GM12878 (cell line): ENCODE measurements around the gene CACNG5. TPM values are rescaled to one million over a fixed set of nuclear protein-coding genes. Genes with fewer than 3 reads are reported as not detected.

Experiments
- ATAC-seq: fragments of 200-7000 bp; cut with Tn5 transposase; 3 replicates; pipeline ENCODE4 v1.9.1; 2020; ENCODE audit warnings: mild to moderate bottlenecking, moderate library complexity
- BruUV-seq: library from RNA; stranded (reverse); fragments of 400-500 nt; replicated peaks from 2 replicates; lab custom pipeline; 2021; lab: Mats Ljungman, UMichigan
- CTCF ChIA-PET: fragments of 300-600 bp; sonication (Branson Sonifier 250); formaldehyde crosslinking; extraction: SDS; loops from one replicate; lab custom pipeline; 2021; ENCODE audit warnings: inconsistent platforms; lab: Yijun Ruan, JAX
- POLR2A ChIA-PET: fragments of 350-600 bp; formaldehyde crosslinking; extraction: SDS; loops from one replicate; lab custom pipeline; 2021; ENCODE audit warnings: inconsistent platforms; lab: Charles Lee
- RAD21 ChIA-PET: fragments of 300-600 bp; sonication (Branson Sonifier 250); formaldehyde crosslinking; loops from one replicate; lab custom pipeline; 2023; ENCODE audit warnings: antibody characterized with exemption; ENCODE audit not compliant: unreplicated experiment; lab: Charles Lee
- SMC1A ChIA-PET: fragments of 300-600 bp; sonication (Branson Sonifier 250); formaldehyde crosslinking; loops from one replicate; lab custom pipeline; 2023; ENCODE audit not compliant: unreplicated experiment, uncharacterized antibody; lab: Charles Lee
- DNase-seq: peaks from one replicate; pipeline ENCODE4 v3.0.0-alpha.2; 2011; ENCODE audit warnings: low read depth, low spot score
- FAIRE-seq: peaks from 3 replicates; lab custom pipeline; 2011; peaks lifted over from hg19 to GRCh38; lab: Jason Lieb, UNC
- H2AFZ ChIP-seq: 2 replicates; pipeline ENCODE4 v1.6.0; 2011; ENCODE audit warnings: low read depth, low read length, control low read depth; ENCODE audit not compliant: control insufficient read depth
- H3K27ac ChIP-seq: 2 replicates; pipeline ENCODE4 v1.5.1; 2011; ENCODE audit warnings: control low read depth; ENCODE audit not compliant: control insufficient read depth, insufficient read depth
- H3K27me3 ChIP-seq, 2 experiments: replicated peaks in 1 of 2; 2 replicates each; pipeline versions ENCODE4 v1.6.0 to v1.6.1; 2011; ENCODE audit warnings: low read length in 1 of 2; ENCODE audit not compliant: control insufficient read depth in 2 of 2, insufficient read depth in 2 of 2
- H3K36me3 ChIP-seq, 2 experiments: 2 replicates each; pipeline ENCODE4 v1.5.1; 2011; ENCODE audit warnings: low read length in 1 of 2; ENCODE audit not compliant: control insufficient read depth in 2 of 2, insufficient read depth in 2 of 2
- H3K4me1 ChIP-seq: 2 replicates; pipeline ENCODE4 v1.6.1; 2011; ENCODE audit warnings: mild to moderate bottlenecking, low read length, moderate library complexity, mixed read lengths; ENCODE audit not compliant: control insufficient read depth, insufficient read depth
- H3K4me2 ChIP-seq: 2 replicates; pipeline ENCODE4 v1.6.0; 2011; ENCODE audit warnings: control low read depth; ENCODE audit not compliant: control insufficient read depth, insufficient read depth
- H3K4me3 ChIP-seq: fragments of 200-600 bp; sonication (generic); 2 replicates; pipeline ENCODE4 v1.5.1; 2016
- H3K79me2 ChIP-seq: 2 replicates; pipeline ENCODE4 v1.6.0; 2011; ENCODE audit warnings: low read length; ENCODE audit not compliant: control insufficient read depth, insufficient read depth
- H3K9ac ChIP-seq: 2 replicates; pipeline ENCODE4 v1.8.0; 2011; ENCODE audit warnings: low read length, control low read depth, mixed read lengths; ENCODE audit not compliant: control insufficient read depth, insufficient read depth
- H3K9me3 ChIP-seq: replicated peaks from 3 replicates; pipeline ENCODE4 v1.5.1; 2011; ENCODE audit warnings: mild to moderate bottlenecking, low read length; ENCODE audit not compliant: control insufficient read depth, insufficient read depth
- H4K20me1 ChIP-seq: 2 replicates; pipeline ENCODE4 v1.6.0; 2011; ENCODE audit not compliant: control insufficient read depth, insufficient read depth
- BACH1 ChIP-seq: fragments of 450-650 bp; IDR thresholded peaks from 2 replicates; pipeline ENCODE4 v1.6.1; 2017; ENCODE audit warnings: mild to moderate bottlenecking, borderline replicate concordance
- CBFB ChIP-seq: IDR thresholded peaks from 2 replicates; pipeline ENCODE4 v1.6.1; 2016; ENCODE audit warnings: antibody characterized with exemption, low read depth
- CHD1 ChIP-seq: IDR thresholded peaks from 2 replicates; pipeline ENCODE4 v1.6.1; 2012; ENCODE audit warnings: low read depth, low read length, improper control_type of control experiment
- PBX3 ChIP-seq: IDR thresholded peaks from 2 replicates; pipeline ENCODE4 v1.6.1; 2011; ENCODE audit warnings: mild to moderate bottlenecking, low read depth, low read length, moderate library complexity; ENCODE audit not compliant: insufficient replicate concordance
- POU2F2 ChIP-seq: IDR thresholded peaks from 3 replicates; pipeline ENCODE4 v1.6.1; 2011; ENCODE audit warnings: low read depth, mild to moderate bottlenecking, low read length, borderline replicate concordance
- RAD21 ChIP-seq: IDR thresholded peaks from 2 replicates; pipeline ENCODE4 v1.6.1; 2011; ENCODE audit warnings: mild to moderate bottlenecking, low read depth, low read length, moderate library complexity; ENCODE audit not compliant: insufficient read depth
- RAD51 ChIP-seq: fragments of 450-650 bp; IDR thresholded peaks from 2 replicates; pipeline ENCODE4 v1.6.1; 2016; ENCODE audit warnings: moderate library complexity, mild to moderate bottlenecking, inconsistent platforms
- SREBF1 ChIP-seq: IDR thresholded peaks from 2 replicates; pipeline ENCODE4 v1.6.1; 2012; ENCODE audit warnings: mild to moderate bottlenecking, low read length
- USF1 ChIP-seq: IDR thresholded peaks from 2 replicates; pipeline ENCODE4 v1.6.1; 2011; ENCODE audit warnings: borderline replicate concordance, low read depth, mild to moderate bottlenecking, moderate library complexity, mixed read lengths, low read length; ENCODE audit not compliant: insufficient read depth; ENCODE audit errors: extremely low read length
- ZNF217 ChIP-seq: fragments of 450-650 bp; IDR thresholded peaks from 2 replicates; pipeline ENCODE4 v1.6.1; 2017; ENCODE audit warnings: antibody characterized with exemption, mild to moderate bottlenecking
- ZNF274 ChIP-seq: IDR thresholded peaks from one replicate; pipeline ENCODE4 v1.8.0; 2011; ENCODE audit not compliant: insufficient read length, insufficient read depth
- WGBS: methylation state at CpG from one replicate; pipeline ENCODE4 v1.1.6; 2016; ENCODE audit warnings: low lambda C conversion rate; ENCODE audit not compliant: insufficient replicate concordance, insufficient coverage; ENCODE audit errors: missing lambda C conversion rate; 5-methylcytosine and 5-hydroxymethylcytosine counted together
- in situ Hi-C: fragments of 300-500 bp; cut with MboI; formaldehyde crosslinking; loops from 9 replicates; pipeline ENCODE4 v1.14.3; 2018; ENCODE audit warnings: mixed read lengths
- intact Hi-C: fragments of 100-400 bp; cut with micrococcal nuclease; formaldehyde crosslinking; loops from one replicate; pipeline ENCODE4 v1.14.2; 2022; ENCODE audit not compliant: unreplicated experiment
- polyA plus RNA-seq, 11 experiments: library from polyadenylated mRNA; depleted of rRNA in 4 of 11; unstranded in 6 of 11; stranded (reverse) in 5 of 11; fragments of >200 nt; fragmentation: Nextera tagmentation in 4 of 11; fragmentation: Illumina TruSeq in 1 of 11; extraction: Ambion mirVana in 4 of 11; extraction: Trizol in 1 of 11; gene quantifications; 1 replicate in 1 of 11; 2 replicates in 10 of 11; pipeline versions ENCODE4 v1.2.1 to v1.2.3, GENCODE V29; 2011 to 2016; ENCODE audit warnings: inconsistent platforms in 2 of 11, missing spikeins in 2 of 11, low read depth in 1 of 11
- total RNA-seq, 4 experiments: library from RNA; depleted of rRNA in 3 of 4; stranded (reverse); fragments of >200 nt in 3 of 4; fragmentation: Illumina TruSeq in 1 of 4; extraction: Trizol in 1 of 4; gene quantifications; 2 replicates each; pipeline versions ENCODE4 v1.2.1 to v1.2.3, GENCODE V29; 2013 to 2021
- TF ChIP-seq, protein P1 (sequence below): fragments of 450-650 bp; formaldehyde crosslinking; IDR thresholded peaks from 2 replicates; pipeline ENCODE4 v1.5.0; 2022; ENCODE audit warnings: mild to moderate bottlenecking, missing genetic modification characterization
- TF ChIP-seq, protein P2 (sequence below): fragments of 450-650 bp; IDR thresholded peaks from 2 replicates; pipeline ENCODE4 v1.6.1; 2017; ENCODE audit warnings: antibody characterized with exemption, mild to moderate bottlenecking, moderate library complexity

CACNG5 gene
- total and polyA plus RNA-seq, 10 of the 15 experiments (the other 5 are each of a cell fraction or from before 2014, with no cell fraction given) = not detected

- no peak for FAIRE-seq
- intact Hi-C loops (no loop called here), in situ Hi-C loops (no loop called here)
- Histone ChIP-seq H3K9me3 (no peaks in the 10 kb centered on the region; the same call in 2 of the 3 replicates), H3K9ac (no peak overlapping the region), H3K4me3 (no peak overlapping the region), H3K79me2 (no peaks in the 10 kb centered on the region), H3K4me2 (no peak overlapping the region), H3K4me1 (no peaks in the 10 kb centered on the region), H3K36me3 (no peaks in the 10 kb centered on the region), H3K27ac (no peak overlapping the region), H4K20me1 (no peaks in the 10 kb centered on the region), H3K27me3 (0 out of 4 replicates have a peak, but pooled peaks cover 0 to 2% of the 10 kb centered on the region in 2 experiments), H2AFZ (no peak overlapping the region)
- ChIA-PET CTCF (interaction anchor here (1.3 kb wide), 1 partner anchor 23 kb away, joined by 3 read pairs; no protein-coding TSS in a partner anchor), POLR2A (no interaction called here), SMC1A (interaction anchor here (0.6 kb wide), 1 partner anchor 17 kb away, joined by 3 read pairs; no protein-coding TSS in a partner anchor), RAD21 (no interaction called here)
- TF ChIP-seq ZNF217 = no peak
- TF ChIP-seq RAD21 = no peak
- TF ChIP-seq USF1 = no peak
- TF ChIP-seq BACH1 = no peak
- no peak for TF ChIP-seq SREBF1
- no peak for TF ChIP-seq RAD51
- TF ChIP-seq PBX3 = no peak
- no peak for TF ChIP-seq CHD1
- no peak for TF ChIP-seq POU2F2
- TF ChIP-seq, protein P1, sequence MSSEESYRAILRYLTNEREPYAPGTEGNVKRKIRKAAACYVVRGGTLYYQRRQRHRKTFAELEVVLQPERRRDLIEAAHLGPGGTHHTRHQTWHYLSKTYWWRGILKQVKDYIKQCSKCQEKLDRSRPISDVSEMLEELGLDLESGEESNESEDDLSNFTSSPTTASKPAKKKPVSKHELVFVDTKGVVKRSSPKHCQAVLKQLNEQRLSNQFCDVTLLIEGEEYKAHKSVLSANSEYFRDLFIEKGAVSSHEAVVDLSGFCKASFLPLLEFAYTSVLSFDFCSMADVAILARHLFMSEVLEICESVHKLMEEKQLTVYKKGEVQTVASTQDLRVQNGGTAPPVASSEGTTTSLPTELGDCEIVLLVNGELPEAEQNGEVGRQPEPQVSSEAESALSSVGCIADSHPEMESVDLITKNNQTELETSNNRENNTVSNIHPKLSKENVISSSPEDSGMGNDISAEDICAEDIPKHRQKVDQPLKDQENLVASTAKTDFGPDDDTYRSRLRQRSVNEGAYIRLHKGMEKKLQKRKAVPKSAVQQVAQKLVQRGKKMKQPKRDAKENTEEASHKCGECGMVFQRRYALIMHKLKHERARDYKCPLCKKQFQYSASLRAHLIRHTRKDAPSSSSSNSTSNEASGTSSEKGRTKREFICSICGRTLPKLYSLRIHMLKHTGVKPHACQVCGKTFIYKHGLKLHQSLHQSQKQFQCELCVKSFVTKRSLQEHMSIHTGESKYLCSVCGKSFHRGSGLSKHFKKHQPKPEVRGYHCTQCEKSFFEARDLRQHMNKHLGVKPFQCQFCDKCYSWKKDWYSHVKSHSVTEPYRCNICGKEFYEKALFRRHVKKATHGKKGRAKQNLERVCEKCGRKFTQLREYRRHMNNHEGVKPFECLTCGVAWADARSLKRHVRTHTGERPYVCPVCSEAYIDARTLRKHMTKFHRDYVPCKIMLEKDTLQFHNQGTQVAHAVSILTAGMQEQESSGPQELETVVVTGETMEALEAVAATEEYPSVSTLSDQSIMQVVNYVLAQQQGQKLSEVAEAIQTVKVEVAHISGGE = no peak
- TF ChIP-seq, protein P2, sequence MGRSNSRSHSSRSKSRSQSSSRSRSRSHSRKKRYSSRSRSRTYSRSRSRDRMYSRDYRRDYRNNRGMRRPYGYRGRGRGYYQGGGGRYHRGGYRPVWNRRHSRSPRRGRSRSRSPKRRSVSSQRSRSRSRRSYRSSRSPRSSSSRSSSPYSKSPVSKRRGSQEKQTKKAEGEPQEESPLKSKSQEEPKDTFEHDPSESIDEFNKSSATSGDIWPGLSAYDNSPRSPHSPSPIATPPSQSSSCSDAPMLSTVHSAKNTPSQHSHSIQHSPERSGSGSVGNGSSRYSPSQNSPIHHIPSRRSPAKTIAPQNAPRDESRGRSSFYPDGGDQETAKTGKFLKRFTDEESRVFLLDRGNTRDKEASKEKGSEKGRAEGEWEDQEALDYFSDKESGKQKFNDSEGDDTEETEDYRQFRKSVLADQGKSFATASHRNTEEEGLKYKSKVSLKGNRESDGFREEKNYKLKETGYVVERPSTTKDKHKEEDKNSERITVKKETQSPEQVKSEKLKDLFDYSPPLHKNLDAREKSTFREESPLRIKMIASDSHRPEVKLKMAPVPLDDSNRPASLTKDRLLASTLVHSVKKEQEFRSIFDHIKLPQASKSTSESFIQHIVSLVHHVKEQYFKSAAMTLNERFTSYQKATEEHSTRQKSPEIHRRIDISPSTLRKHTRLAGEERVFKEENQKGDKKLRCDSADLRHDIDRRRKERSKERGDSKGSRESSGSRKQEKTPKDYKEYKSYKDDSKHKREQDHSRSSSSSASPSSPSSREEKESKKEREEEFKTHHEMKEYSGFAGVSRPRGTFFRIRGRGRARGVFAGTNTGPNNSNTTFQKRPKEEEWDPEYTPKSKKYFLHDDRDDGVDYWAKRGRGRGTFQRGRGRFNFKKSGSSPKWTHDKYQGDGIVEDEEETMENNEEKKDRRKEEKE = no peak
- TF ChIP-seq ZNF274 = no peak
- no peak for TF ChIP-seq CBFB
- ATAC-seq = no peak
- no peak for DNase-seq
- WGBS = 0% methylated on average over 1 of the region's 5 CpGs
- no TSS peak for BruUV-seq
These were observed 20.3 kb upstream of the CACNG5 start for GRCh38 chr17:66814570-66814969.
